Subcutaneous preadipocyte (primary cell): ENCODE measurements around the gene COL5A2. TPM values are rescaled to one million over a fixed set of nuclear protein-coding genes. Genes with fewer than 3 reads are reported as not detected.

Source experiments
- small RNA-seq: library from RNA; depleted of rRNA; stranded (forward); fragments of <200 nt; gene quantifications from one replicate; pipeline ENCODE3, GENCODE V24; 2012
- total RNA-seq: library from RNA; depleted of rRNA; stranded (reverse); fragments of >200 nt; gene quantifications from 2 replicates; pipeline ENCODE4 v1.2.3, GENCODE V29; 2012

Gene COL5A2
- 186 and 225 TPM in 2 replicates for total RNA-seq

DNA sequence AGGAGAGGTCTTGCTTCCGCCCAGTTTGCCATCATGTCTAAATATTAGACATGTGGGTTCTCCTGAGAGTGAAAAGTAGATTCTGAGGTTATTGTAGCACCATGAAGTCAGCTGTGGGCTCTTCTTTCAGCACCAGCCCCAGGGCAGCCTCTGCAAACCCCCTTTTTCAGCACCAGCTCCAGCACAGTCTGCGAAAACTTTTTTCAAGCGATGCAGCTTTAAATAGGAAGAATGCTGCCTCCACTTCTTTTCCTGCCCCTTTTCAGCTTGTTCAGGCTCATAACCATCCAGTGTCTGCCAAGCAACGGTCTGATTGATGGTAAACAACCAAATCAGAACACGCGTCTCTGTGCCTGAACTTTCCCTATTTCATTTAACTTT, at the start of gene COL5A2:
TSS of gene COL5A2 (minus strand) at position 192 of the 381 bp plus-strand sequence. CDS start at position 35, 157 bp downstream.

Small RNA genes within 50 kb of the gene (small RNA-seq; reads per million reads assigned to genes)
- gene MIR3129, result 4.2 reads per million, percentile 91 among the genes with 10 or more reads in this experiment

Other genes starting within 250 kb of the COL5A2 start
- gene COL3A1, start 205.4 kb downstream of the COL5A2 start, total RNA-seq, result 1,186 and 1,584 TPM in 2 replicates